LoVo (cell line): ENCODE data around the gene NDFIP2.
"Not testable (repeated sequence)": the region's sequence is repeated elsewhere in the genome, so short reads cannot be mapped to it uniquely, and the experiment has no call there.

Experiments used
- DNase-seq: peaks from one replicate; pipeline ENCODE4 v3.0.0-alpha.2; 2016; ENCODE audit warnings: low spot score

NDFIP2 gene

GRCh38 chr13:79600146-79600545 is 119.2 kb downstream of the NDFIP2 start:
- DNase-seq, result not testable (repeated sequence)

- DNase-seq, result no peak
Measured at GRCh38 chr13:79602936-79603335, 122.0 kb downstream of the NDFIP2 start.

GRCh38 chr13:79604752-79605151 is 123.8 kb downstream of the NDFIP2 start:
- DNase-seq, result no peak
